GM20000 (cell line): ENCODE data around the gene PGBD5.

Source experiments
- DNase-seq: peaks from one replicate; pipeline ENCODE4 v3.0.0; 2012; ENCODE audit warnings: low spot score
- CTCF ChIP-seq: IDR thresholded peaks from 2 replicates; pipeline ENCODE4 v1.5.1; 2012; ENCODE audit warnings: mild to moderate bottlenecking, control low read depth; ENCODE audit errors: extremely low read depth, missing control alignments

PGBD5 gene

GRCh38 chr1:230394741-230395140 is 31.4 kb downstream of the PGBD5 start:
- DNase-seq: no peak
- no peak for TF ChIP-seq CTCF

- DNase-seq: no peak
- no peak for TF ChIP-seq CTCF
Observed at GRCh38 chr1:230394134-230394533, 32.0 kb downstream of the PGBD5 start.

- no peak for TF ChIP-seq CTCF
- DNase-seq: no peak
Observed at GRCh38 chr1:230393722-230394121, 32.4 kb downstream of the PGBD5 start.

GRCh38 chr1:230392920-230393521 is 33.1 kb downstream of the PGBD5 start:
- no peak for TF ChIP-seq CTCF
- no peak for DNase-seq

GRCh38 chr1:230392536-230392909 is 33.6 kb downstream of the PGBD5 start:
- no peak for TF ChIP-seq CTCF
- no peak for DNase-seq

- no peak for TF ChIP-seq CTCF
- DNase-seq: no peak
Observed at GRCh38 chr1:230391776-230392535, 34.2 kb downstream of the PGBD5 start.

- TF ChIP-seq CTCF: no peak
- no peak for DNase-seq
Observed at GRCh38 chr1:230390371-230390770, 35.8 kb downstream of the PGBD5 start.
